Erythroblast (primary cell): ENCODE data around the gene RPL27A.

Source experiments
- DNase-seq, 2 experiments: peaks; one replicate each; lab custom pipeline; 2025; lab: John Stamatoyannopoulos, UW
- GATA1 ChIP-seq: IDR thresholded peaks from 2 replicates; pipeline ENCODE4 v1.6.1; 2011; ENCODE audit warnings: low read depth, mild to moderate bottlenecking, control low read depth, low read length, moderate library complexity
- POLR2A ChIP-seq: IDR thresholded peaks from 2 replicates; pipeline ENCODE4 v1.6.1; 2011; ENCODE audit warnings: mild to moderate bottlenecking, low read length

The RPL27A gene

GRCh38 chr11:8729837-8730696 lies 47.5 kb downstream of the RPL27A start:
- peak in 1 of 2 experiments; percentile 14 for DNase-seq
- no peak for TF ChIP-seq GATA1
- TF ChIP-seq POLR2A = no peak

GRCh38 chr11:8730697-8731020 lies 48.1 kb downstream of the RPL27A start:
- no peak for TF ChIP-seq GATA1
- TF ChIP-seq POLR2A = no peak
- no peak for DNase-seq

GRCh38 chr11:8731647-8732323 lies 49.2 kb downstream of the RPL27A start:
- no peak for DNase-seq
- no peak for TF ChIP-seq GATA1

GRCh38 chr11:8732324-8732670 lies 49.7 kb downstream of the RPL27A start:
- DNase-seq = no peak
- TF ChIP-seq GATA1 = no peak

GRCh38 chr11:8732748-8733241 lies 50.2 kb downstream of the RPL27A start:
- DNase-seq = no peak
- no peak for TF ChIP-seq GATA1
- TF ChIP-seq POLR2A = no peak

- TF ChIP-seq POLR2A = no peak
- TF ChIP-seq GATA1 = no peak
- DNase-seq = peak in 1 of 2 experiments; percentile 22
Observed at GRCh38 chr11:8733852-8734251, 51.3 kb downstream of the RPL27A start.

GRCh38 chr11:8735094-8735493 lies 52.5 kb downstream of the RPL27A start:
- no peak for DNase-seq
- TF ChIP-seq POLR2A (no peak), GATA1 (no peak)

- no peak for DNase-seq
- no peak for TF ChIP-seq GATA1
Observed at GRCh38 chr11:8739309-8739793, 56.8 kb downstream of the RPL27A start.
